ENCODE measurements around the gene GRAMD2B. TPM values are rescaled to one million over a fixed set of nuclear protein-coding genes. Genes with fewer than 3 reads are reported as not detected.

Gene GRAMD2B
- total and polyA plus RNA-seq, 4 donors, result 22.5 to 44.7 (median 32.6) TPM

DNA sequence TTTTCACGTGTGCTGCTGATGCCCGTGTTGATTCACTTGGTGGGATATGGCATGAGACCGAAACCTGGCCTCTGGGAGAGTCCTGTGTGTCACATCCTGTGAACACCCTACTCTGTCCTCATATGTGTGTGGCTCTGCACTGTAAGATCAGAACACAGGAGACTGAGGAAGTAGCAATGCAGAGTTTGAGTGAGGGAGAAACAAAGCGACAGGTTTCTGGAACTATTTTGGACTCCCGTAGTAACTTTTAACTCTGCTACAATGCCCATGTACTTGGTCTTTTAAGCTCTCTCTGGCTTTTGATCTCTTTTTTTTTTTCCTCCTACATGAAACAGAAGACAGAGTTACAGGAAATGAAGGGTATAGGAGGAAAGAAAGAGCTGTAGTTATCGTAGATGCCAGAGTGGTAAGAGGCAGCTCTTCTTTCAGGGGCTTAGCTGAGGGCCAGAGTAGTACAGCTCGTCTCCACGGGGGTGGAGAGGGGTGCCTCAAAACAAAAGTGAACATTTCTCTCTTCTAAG, 26.6 kb downstream of the GRAMD2B start:
- H3K4me1 ChIP-seq (ENCODE audit: control insufficient read depth in 1 of 2, insufficient read depth in 2 of 2, low read length in 2 of 2), result peaks cover 5% of the 10 kb centered on the region in 2 donors
- ATAC-seq (ENCODE audit: low FRiP score), result no peak

DNA sequence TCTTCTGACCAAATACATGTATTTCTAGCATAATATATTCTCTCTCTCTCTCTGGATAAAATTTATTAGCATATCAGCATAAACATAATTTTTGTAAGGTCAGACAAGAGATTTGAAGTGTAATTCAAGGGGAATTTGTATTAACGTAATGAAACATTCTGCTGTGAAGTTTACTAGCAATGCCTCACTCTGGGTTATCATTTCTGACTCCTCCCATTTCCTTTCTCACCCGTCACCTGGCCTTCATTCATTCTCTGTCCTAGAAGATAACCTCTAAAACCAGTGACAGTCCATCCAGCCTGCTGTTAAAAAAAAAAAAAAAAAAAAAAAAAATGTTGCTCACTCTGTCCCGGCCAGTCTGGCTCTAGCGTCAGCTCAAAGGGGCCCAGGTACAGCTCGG, 27.1 kb downstream of the GRAMD2B start:
- intact Hi-C loops (cut with DNase I), result no loop called here
- Histone ChIP-seq H3K4me1 (ENCODE audit: control insufficient read depth in 1 of 2, insufficient read depth in 2 of 2, low read length in 2 of 2) (peaks cover 4 to 5% of the 10 kb centered on the region in 2 donors), H3K27ac (ENCODE audit: low read depth in 1 of 2, low read length in 2 of 2) (no peak overlapping the region), H3K9me3 (ENCODE audit: control insufficient read depth, low read length) (no peaks in the 10 kb centered on the region), H3K4me3 (ENCODE audit: low read length in 2 of 2) (no peak overlapping the region), H3K27me3 (ENCODE audit: control insufficient read depth in 1 of 2, insufficient read depth in 2 of 2, low read length in 1 of 2) (no peaks in the 10 kb centered on the region), H3K36me3 (ENCODE audit: control insufficient read depth in 1 of 2, insufficient read depth in 2 of 2, low read length in 1 of 2) (peaks cover 2 to 5% of the 10 kb centered on the region in 2 donors)
- 71 to 80% methylated on average over 5 of the region's 5 CpGs for WGBS, 2 donors
- DNase-seq (no peak), ATAC-seq (ENCODE audit: low FRiP score) (no peak)

More for the DNA sequence above, 26.6 kb downstream of the GRAMD2B start:
- 31 to 32% methylated on average over 8 of the region's 8 CpGs for WGBS, 2 donors
- H3K9me3 ChIP-seq (ENCODE audit: control insufficient read depth, low read length), result no peaks in the 10 kb centered on the region
- H3K4me3 ChIP-seq (ENCODE audit: low read length in 2 of 2), result no peak overlapping the region
- no peak overlapping the region for H3K27ac ChIP-seq (ENCODE audit: low read depth in 1 of 2, low read length in 2 of 2)
- intact Hi-C loops (cut with DNase I), result no loop called here
- no peak for DNase-seq
- H3K36me3 ChIP-seq (ENCODE audit: control insufficient read depth in 1 of 2, insufficient read depth in 2 of 2, low read length in 1 of 2), result peaks cover 2 to 5% of the 10 kb centered on the region in 2 donors
- H3K27me3 ChIP-seq (ENCODE audit: control insufficient read depth in 1 of 2, insufficient read depth in 2 of 2, low read length in 1 of 2), result no peaks in the 10 kb centered on the region

DNA sequence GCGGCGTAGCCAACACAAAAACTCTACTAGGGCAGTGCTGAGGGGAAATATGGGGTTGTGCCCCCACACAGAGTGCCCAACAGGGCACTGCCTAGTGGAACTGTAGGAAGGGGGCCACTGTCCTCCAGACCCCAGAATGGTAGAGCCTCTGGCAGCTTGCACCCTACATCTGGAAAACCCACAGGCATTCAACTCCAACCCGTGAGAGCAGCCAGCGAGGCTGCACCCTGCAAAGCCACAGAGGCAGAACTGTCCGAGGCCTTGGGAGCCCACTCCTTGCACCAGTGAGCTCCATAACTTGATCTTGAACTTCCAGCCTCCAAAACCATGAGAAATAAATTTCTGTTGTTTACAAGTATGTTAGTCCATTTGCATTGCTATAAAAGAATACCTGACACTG, 27.7 kb downstream of the GRAMD2B start:
- no peaks in the 10 kb centered on the region for H3K27me3 ChIP-seq (ENCODE audit: control insufficient read depth in 1 of 2, insufficient read depth in 2 of 2, low read length in 1 of 2)
- no peak for ATAC-seq (ENCODE audit: low FRiP score)
- H3K4me1 ChIP-seq (ENCODE audit: control insufficient read depth in 1 of 2, insufficient read depth in 2 of 2, low read length in 2 of 2), result peaks cover 0 to 5% of the 10 kb centered on the region in 2 donors
- H3K9me3 ChIP-seq (ENCODE audit: control insufficient read depth, low read length), result no peaks in the 10 kb centered on the region
- DNase-seq, result no peak
- H3K27ac ChIP-seq (ENCODE audit: low read depth in 1 of 2, low read length in 2 of 2), result no peak overlapping the region
- no peak overlapping the region for H3K4me3 ChIP-seq (ENCODE audit: low read length in 2 of 2)
- intact Hi-C loops (cut with DNase I), result no loop called here
- 77 to 78% methylated on average over 5 of the region's 5 CpGs for WGBS, 2 donors
- peaks cover 0 to 5% of the 10 kb centered on the region in 2 donors for H3K36me3 ChIP-seq (ENCODE audit: control insufficient read depth in 1 of 2, insufficient read depth in 2 of 2, low read length in 1 of 2)

DNA sequence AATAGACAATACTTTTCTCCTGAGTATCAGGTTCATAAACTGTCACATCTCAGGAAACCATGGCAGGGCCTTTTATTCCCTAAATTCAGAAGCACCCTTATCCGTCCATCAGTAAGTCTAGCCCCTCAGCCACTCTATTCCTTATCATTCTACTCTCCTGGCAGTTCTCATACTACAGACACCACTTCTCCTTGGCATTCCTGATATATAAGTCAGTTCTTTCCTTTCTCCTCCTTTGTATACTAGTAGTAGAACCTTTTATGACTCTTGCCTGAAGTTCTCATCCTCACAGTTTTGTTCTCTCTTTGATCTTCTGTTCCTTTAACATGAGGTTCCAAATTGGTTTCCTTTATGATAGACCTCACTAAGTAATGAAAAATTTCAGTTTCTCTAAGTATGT, 29.3 kb downstream of the GRAMD2B start:
- ATAC-seq (ENCODE audit: low FRiP score) (no peak), DNase-seq (no peak)
- H3K27me3 ChIP-seq (ENCODE audit: control insufficient read depth in 1 of 2, insufficient read depth in 2 of 2, low read length in 1 of 2), result no peaks in the 10 kb centered on the region
- intact Hi-C loops (cut with DNase I), result no loop called here
- H3K4me1 ChIP-seq (ENCODE audit: control insufficient read depth in 1 of 2, insufficient read depth in 2 of 2, low read length in 2 of 2), result peaks cover 0 to 3% of the 10 kb centered on the region in 2 donors
- peaks cover 0 to 2% of the 10 kb centered on the region in 2 donors for H3K36me3 ChIP-seq (ENCODE audit: control insufficient read depth in 1 of 2, insufficient read depth in 2 of 2, low read length in 1 of 2)
- H3K27ac ChIP-seq (ENCODE audit: low read depth in 1 of 2, low read length in 2 of 2), result no peak overlapping the region
- H3K9me3 ChIP-seq (ENCODE audit: control insufficient read depth, low read length), result no peaks in the 10 kb centered on the region
- no peak overlapping the region for H3K4me3 ChIP-seq (ENCODE audit: low read length in 2 of 2)
- 75 to 76% methylated on average over 1 of the region's 1 CpG for WGBS, 2 donors

- H3K27me3 ChIP-seq (ENCODE audit: control insufficient read depth in 1 of 2, insufficient read depth in 2 of 2, low read length in 1 of 2), result no peaks in the 10 kb centered on the region
- H3K36me3 ChIP-seq (ENCODE audit: control insufficient read depth in 1 of 2, insufficient read depth in 2 of 2, low read length in 1 of 2), result peaks cover 0 to 2% of the 10 kb centered on the region in 2 donors
- H3K9me3 ChIP-seq (ENCODE audit: control insufficient read depth, low read length), result no peaks in the 10 kb centered on the region
- H3K27ac ChIP-seq (ENCODE audit: low read depth in 1 of 2, low read length in 2 of 2), result no peak overlapping the region
- 67 to 70% methylated on average over 7 of the region's 7 CpGs for WGBS, 2 donors
- no peak overlapping the region for H3K4me3 ChIP-seq (ENCODE audit: low read length in 2 of 2)
- no peaks in the 10 kb centered on the region for H3K4me1 ChIP-seq (ENCODE audit: control insufficient read depth in 1 of 2, insufficient read depth in 2 of 2, low read length in 2 of 2)
- intact Hi-C loops (cut with DNase I), result no loop called here
- no peak for ATAC-seq (ENCODE audit: low FRiP score)
- no peak for DNase-seq
Observed at GRCh38 chr5:126454081-126454480, 30.9 kb downstream of the GRAMD2B start.

GRCh38 chr5:126454535-126454934, 31.3 kb downstream of the GRAMD2B start:
- intact Hi-C loops (cut with DNase I), result no loop called here
- Histone ChIP-seq H3K9me3 (ENCODE audit: control insufficient read depth, low read length) (no peaks in the 10 kb centered on the region), H3K27ac (ENCODE audit: low read depth in 1 of 2, low read length in 2 of 2) (no peak overlapping the region), H3K36me3 (ENCODE audit: control insufficient read depth in 1 of 2, insufficient read depth in 2 of 2, low read length in 1 of 2) (peaks cover 0 to 2% of the 10 kb centered on the region in 2 donors), H3K27me3 (ENCODE audit: control insufficient read depth in 1 of 2, insufficient read depth in 2 of 2, low read length in 1 of 2) (no peaks in the 10 kb centered on the region), H3K4me3 (ENCODE audit: low read length in 2 of 2) (no peak overlapping the region), H3K4me1 (ENCODE audit: control insufficient read depth in 1 of 2, insufficient read depth in 2 of 2, low read length in 2 of 2) (no peaks in the 10 kb centered on the region)
- ATAC-seq (ENCODE audit: low FRiP score) (no peak), DNase-seq (no peak)
- WGBS, 2 donors, result 96 to 97% methylated on average over 1 of the region's 1 CpG

DNA sequence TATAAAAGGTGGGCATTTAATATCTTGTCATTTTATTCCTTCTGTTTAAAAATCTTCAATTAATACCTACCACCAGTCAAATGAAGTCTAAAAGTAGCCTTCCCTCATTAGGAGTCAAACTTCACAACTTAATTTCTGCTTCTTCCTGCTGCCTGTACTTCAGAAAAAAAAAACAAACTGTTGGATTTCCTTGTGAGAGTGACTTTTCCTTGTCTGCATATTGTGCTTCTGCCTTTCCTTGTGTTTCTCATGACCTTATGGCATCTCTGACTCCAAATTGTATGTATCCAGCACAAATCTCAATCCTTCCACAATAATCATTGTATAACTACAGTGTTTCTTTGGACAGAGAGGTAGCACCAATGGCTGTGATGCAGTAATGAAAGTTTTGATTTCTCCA, 32.1 kb downstream of the GRAMD2B start:
- ATAC-seq (ENCODE audit: low FRiP score) (no peak), DNase-seq (no peak)
- H3K27me3 ChIP-seq (ENCODE audit: control insufficient read depth in 1 of 2, insufficient read depth in 2 of 2, low read length in 1 of 2), result no peaks in the 10 kb centered on the region
- no peaks in the 10 kb centered on the region for H3K9me3 ChIP-seq (ENCODE audit: control insufficient read depth, low read length)
- no peaks in the 10 kb centered on the region for H3K4me1 ChIP-seq (ENCODE audit: control insufficient read depth in 1 of 2, insufficient read depth in 2 of 2, low read length in 2 of 2)
- H3K4me3 ChIP-seq (ENCODE audit: low read length in 2 of 2), result no peak overlapping the region
- peaks cover 0 to 2% of the 10 kb centered on the region in 2 donors for H3K36me3 ChIP-seq (ENCODE audit: control insufficient read depth in 1 of 2, insufficient read depth in 2 of 2, low read length in 1 of 2)
- intact Hi-C loops (cut with DNase I), result no loop called here
- H3K27ac ChIP-seq (ENCODE audit: low read depth in 1 of 2, low read length in 2 of 2), result no peak overlapping the region

- Histone ChIP-seq H3K36me3 (ENCODE audit: control insufficient read depth in 1 of 2, insufficient read depth in 2 of 2, low read length in 1 of 2) (peaks cover 0 to 2% of the 10 kb centered on the region in 2 donors), H3K27me3 (ENCODE audit: control insufficient read depth in 1 of 2, insufficient read depth in 2 of 2, low read length in 1 of 2) (no peaks in the 10 kb centered on the region), H3K4me3 (ENCODE audit: low read length in 2 of 2) (no peak overlapping the region), H3K4me1 (ENCODE audit: control insufficient read depth in 1 of 2, insufficient read depth in 2 of 2, low read length in 2 of 2) (no peaks in the 10 kb centered on the region), H3K9me3 (ENCODE audit: control insufficient read depth, low read length) (no peaks in the 10 kb centered on the region), H3K27ac (ENCODE audit: low read depth in 1 of 2, low read length in 2 of 2) (no peak overlapping the region)
- 59 to 75% methylated on average over 1 of the region's 1 CpG for WGBS, 2 donors
- no peak for ATAC-seq (ENCODE audit: low FRiP score)
- no peak for DNase-seq
- intact Hi-C loops (cut with DNase I), result no loop called here
Observed at GRCh38 chr5:126455728-126456127, 32.5 kb downstream of the GRAMD2B start.

DNA sequence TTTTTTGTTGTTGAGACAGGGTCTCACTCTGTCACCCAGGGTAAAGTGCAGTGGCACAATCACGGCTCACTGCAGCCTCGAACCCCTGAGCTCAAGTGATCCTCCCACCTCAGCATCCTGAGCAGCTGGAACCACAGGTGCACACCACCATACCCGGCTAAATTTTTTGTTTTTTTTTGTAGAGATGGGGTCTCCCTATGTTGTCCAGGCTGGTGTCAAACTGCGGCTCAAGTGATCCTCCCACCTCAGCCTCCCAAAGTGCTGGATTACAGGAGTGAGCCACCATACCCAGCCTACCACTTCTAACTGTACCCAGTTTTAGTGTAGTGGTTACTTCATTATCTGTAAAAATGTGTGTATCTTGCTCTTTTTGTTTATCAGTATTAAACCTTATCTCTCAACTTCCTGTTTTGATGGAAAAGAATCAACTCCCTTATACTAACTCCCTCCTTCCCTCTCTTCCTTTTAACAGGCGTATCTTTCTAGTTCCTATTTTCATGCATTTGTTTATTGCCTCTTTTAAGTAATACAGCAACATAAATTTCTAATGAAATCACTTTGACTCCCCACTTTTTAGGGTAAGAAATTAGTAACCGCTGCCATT, 33.1 kb downstream of the GRAMD2B start:
- DNase-seq, result no peak
- intact Hi-C loops (cut with DNase I), result no loop called here
- Histone ChIP-seq H3K9me3 (ENCODE audit: control insufficient read depth, low read length) (no peaks in the 10 kb centered on the region), H3K27ac (ENCODE audit: low read depth in 1 of 2, low read length in 2 of 2) (no peak overlapping the region), H3K36me3 (ENCODE audit: control insufficient read depth in 1 of 2, insufficient read depth in 2 of 2, low read length in 1 of 2) (peaks cover 0 to 2% of the 10 kb centered on the region in 2 donors), H3K4me3 (ENCODE audit: low read length in 2 of 2) (no peak overlapping the region), H3K4me1 (ENCODE audit: control insufficient read depth in 1 of 2, insufficient read depth in 2 of 2, low read length in 2 of 2) (no peaks in the 10 kb centered on the region), H3K27me3 (ENCODE audit: control insufficient read depth in 1 of 2, insufficient read depth in 2 of 2, low read length in 1 of 2) (no peaks in the 10 kb centered on the region)
- 77 to 79% methylated on average over 6 of the region's 6 CpGs for WGBS, 2 donors
- no peak for ATAC-seq (ENCODE audit: low FRiP score)

All from aorta (tissue), 5 donors.